BE2C (cell line): Measurements from ENCODE around the gene MRPL34. TPM values are rescaled to one million over a fixed set of nuclear protein-coding genes. Genes with fewer than 3 reads are reported as not detected.

Source experiments
- DNase-seq: peaks from one replicate; pipeline ENCODE4 v3.0.0-alpha.2; 2020
- H3K27me3 ChIP-seq: fragments of 250-450 bp; sonication (Bioruptor Pico); 2 replicates; pipeline ENCODE4 v1.5.1; 2020; ENCODE audit warnings: mild to moderate bottlenecking
- H3K36me3 ChIP-seq: fragments of 250-450 bp; sonication (Bioruptor Pico); 2 replicates; pipeline ENCODE4 v1.5.1; 2020; ENCODE audit warnings: mild to moderate bottlenecking
- H3K4me1 ChIP-seq: fragments of 250-450 bp; sonication (Bioruptor Pico); 2 replicates; pipeline ENCODE4 v1.5.1; 2020
- H3K4me3 ChIP-seq: 2 replicates; pipeline ENCODE4 v1.5.1; 2011; ENCODE audit warnings: low read depth, low read length
- H3K9me3 ChIP-seq: fragments of 250-450 bp; sonication (Bioruptor Pico); 2 replicates; pipeline ENCODE4 v1.5.1; 2020
- CTCF ChIP-seq: IDR thresholded peaks from 2 replicates; pipeline ENCODE4 v1.5.1; 2012; ENCODE audit warnings: mild to moderate bottlenecking, low read depth, low read length
- polyA plus RNA-seq: library from polyadenylated mRNA; unstranded; fragments of >200 nt; gene quantifications from one replicate; pipeline ENCODE4 v1.2.1, GENCODE V29; 2012; ENCODE audit warnings: low read depth, missing spikeins; ENCODE audit not compliant: insufficient read length, insufficient read depth

MRPL34 gene
- polyA plus RNA-seq = 333 TPM

GRCh38 chr19:17305517-17306284 is at the start of gene MRPL34:
Gene MRPL34 (plus strand): TSS chr19:17305872. CDS start chr19:17305893, 21 bp downstream.
- peak; percentile 83 for TF ChIP-seq CTCF
- DNase-seq = peak; percentile 100
- Histone ChIP-seq H3K36me3 (no peaks in the 10 kb centered on the region), H3K4me3 (peak within 1 kb of the TSS; percentile 93), H3K4me1 (peaks cover 6% of the 10 kb centered on the region), H3K9me3 (no peaks in the 10 kb centered on the region), H3K27me3 (no peaks in the 10 kb centered on the region)

- DNase-seq = no peak
- no peak for TF ChIP-seq CTCF
These were observed 49.5 kb upstream of the MRPL34 start for GRCh38 chr19:17256130-17256529.

GRCh38 chr19:17259118-17259780 is 46.4 kb upstream of the MRPL34 start:
- H3K9me3 ChIP-seq = peaks cover 3% of the 10 kb centered on the region; the same call in 1 of the 2 replicates
- no peak for TF ChIP-seq CTCF
- no peaks in the 10 kb centered on the region for H3K4me1 ChIP-seq
- no peaks in the 10 kb centered on the region for H3K36me3 ChIP-seq
- no peak for DNase-seq
- no peaks in the 10 kb centered on the region for H3K27me3 ChIP-seq
- H3K4me3 ChIP-seq = no peak overlapping the region

More at GRCh38 chr19:17256130-17256529, 49.5 kb upstream of the MRPL34 start:
- no peaks in the 10 kb centered on the region for H3K4me1 ChIP-seq
- H3K4me3 ChIP-seq = no peak overlapping the region
- no peaks in the 10 kb centered on the region for H3K27me3 ChIP-seq
- H3K9me3 ChIP-seq = peaks cover 3% of the 10 kb centered on the region; the same call in 1 of the 2 replicates
- no peaks in the 10 kb centered on the region for H3K36me3 ChIP-seq

- Histone ChIP-seq H3K4me3 (no peak overlapping the region), H3K27me3 (no peaks in the 10 kb centered on the region), H3K9me3 (peaks cover 3% of the 10 kb centered on the region; the same call in 1 of the 2 replicates), H3K36me3 (no peaks in the 10 kb centered on the region), H3K4me1 (no peaks in the 10 kb centered on the region)
- TF ChIP-seq CTCF = no peak
- DNase-seq = no peak
These were observed 45.7 kb upstream of the MRPL34 start for GRCh38 chr19:17259934-17260333.

GRCh38 chr19:17260842-17261325 is 44.8 kb upstream of the MRPL34 start:
- TF ChIP-seq CTCF = peak; percentile 97
- H3K4me3 ChIP-seq = no peak overlapping the region
- H3K36me3 ChIP-seq = no peaks in the 10 kb centered on the region

More at GRCh38 chr19:17260842-17261325, 44.8 kb upstream of the MRPL34 start:
- H3K27me3 ChIP-seq = no peaks in the 10 kb centered on the region
- no peaks in the 10 kb centered on the region for H3K4me1 ChIP-seq
- peak; percentile 86 for DNase-seq
- H3K9me3 ChIP-seq = peaks cover 3% of the 10 kb centered on the region; the same call in 1 of the 2 replicates
